ENCODE data around the gene TCL1B. TPM values are rescaled to one million over a fixed set of nuclear protein-coding genes. Genes with fewer than 3 reads are reported as not detected.
A peak's percentile ranks its signal among the peaks of the same experiment; 100 is the strongest.

Gene TCL1B
- polyA plus RNA-seq, 3 donors, result not detected

GRCh38 chr14:95713596-95714371 lies 27.6 kb downstream of the TCL1B start, which contains the start of gene TCL1A:
Gene TCL1A, minus strand, starts transcription at chr14:95714125. Its CDS starts 59 bp downstream, at chr14:95714066.
- 43% methylated on average over 46 of the region's 47 CpGs for WGBS (ENCODE audit: insufficient coverage)
- no peak for TF ChIP-seq CTCF (IDR thresholded peaks at IDR 0.05)
- no peak within 1 kb of the TSS for H3K27ac Mint-ChIP-seq
- Histone ChIP-seq H3K27ac (ENCODE audit: low read depth in 1 of 2, low read length in 2 of 2) (no peak within 1 kb of the TSS), H3K4me2 (replicated peaks; ENCODE audit: extremely low read depth, low read length, poor library complexity, severe bottlenecking) (no peak within 1 kb of the TSS), H2AFZ (ENCODE audit: insufficient read depth, low read depth, low read length, poor library complexity, severe bottlenecking) (no peak within 1 kb of the TSS), H3K36me3 (replicated peaks in 1 of 2; ENCODE audit: control insufficient read depth in 1 of 2, insufficient read depth in 2 of 2, low read length in 2 of 2) (no peaks in the 10 kb centered on the region), H3K9me3 (replicated peaks in 1 of 2; ENCODE audit: control insufficient read depth in 1 of 2, insufficient read depth in 1 of 2, low read length in 2 of 2) (peaks cover 0 to 5% of the 10 kb centered on the region in 2 donors), H3K27me3 (ENCODE audit: control insufficient read depth in 2 of 2, insufficient read depth in 2 of 2, low read length in 2 of 2) (peaks cover 11 to 24% of the 10 kb centered on the region in 2 donors), H3K4me1 (ENCODE audit: control insufficient read depth in 1 of 2, insufficient read depth in 2 of 2, low read length in 2 of 2) (no peaks in the 10 kb centered on the region), H3K79me2 (ENCODE audit: insufficient read depth, low read length) (no peaks in the 10 kb centered on the region), H3K4me3 (replicated peaks in 1 of 3; ENCODE audit: low read depth in 2 of 3, low read length in 3 of 3) (no peak within 1 kb of the TSS), H4K20me1 (ENCODE audit: insufficient read depth, low read length) (no peaks in the 10 kb centered on the region), H3K9ac (ENCODE audit: insufficient read depth, low read length, poor library complexity, severe bottlenecking) (no peak within 1 kb of the TSS)
- H3K9me3 Mint-ChIP-seq, result peaks cover 0 to 8% (median 4%) of the 10 kb centered on the region in 7 donors
- no peaks in the 10 kb centered on the region for H3K36me3 Mint-ChIP-seq
- H3K27me3 Mint-ChIP-seq (ENCODE audit: low read depth in 3 of 3), result peaks cover 24 to 41% (median 28%) of the 10 kb centered on the region in 3 donors
- H3K4me1 Mint-ChIP-seq, result no peaks in the 10 kb centered on the region
- intact Hi-C loops (cut with micrococcal nuclease), result no loop called here
- H3K4me3 Mint-ChIP-seq, result peak within 1 kb of the TSS; percentile 50 to 65
- no peak for DNase-seq

GRCh38 chr14:95722525-95723190 lies 36.4 kb downstream of the TCL1B start:
- Mint-ChIP-seq H3K27me3 (ENCODE audit: low read depth in 3 of 3) (peaks cover 5 to 7% (median 7%) of the 10 kb centered on the region in 3 donors), H3K4me3 (no peak overlapping the region), H3K36me3 (no peaks in the 10 kb centered on the region), H3K9me3 (peaks cover 1 to 9% (median 4%) of the 10 kb centered on the region in 7 donors), H3K4me1 (no peaks in the 10 kb centered on the region), H3K27ac (no peak overlapping the region)
- H4K20me1 ChIP-seq (ENCODE audit: insufficient read depth, low read length), result no peaks in the 10 kb centered on the region
- H3K36me3 ChIP-seq (replicated peaks in 1 of 2; ENCODE audit: control insufficient read depth in 1 of 2, insufficient read depth in 2 of 2, low read length in 2 of 2), result no peaks in the 10 kb centered on the region
- H3K9ac ChIP-seq (ENCODE audit: insufficient read depth, low read length, poor library complexity, severe bottlenecking), result no peak overlapping the region
- H3K9me3 ChIP-seq (replicated peaks in 1 of 2; ENCODE audit: control insufficient read depth in 1 of 2, insufficient read depth in 1 of 2, low read length in 2 of 2), result no peaks in the 10 kb centered on the region
- no peak for DNase-seq
- no peak overlapping the region for H3K4me2 ChIP-seq (replicated peaks; ENCODE audit: extremely low read depth, low read length, poor library complexity, severe bottlenecking)
- no peaks in the 10 kb centered on the region for H3K27me3 ChIP-seq (ENCODE audit: control insufficient read depth in 2 of 2, insufficient read depth in 2 of 2, low read length in 2 of 2)
- no peak for TF ChIP-seq CTCF (IDR thresholded peaks at IDR 0.05)
- WGBS (ENCODE audit: insufficient coverage), result no CpG with 5 or more reads among the region's 1 CpG
- intact Hi-C loops (cut with micrococcal nuclease), result no loop called here
- no peaks in the 10 kb centered on the region for H3K79me2 ChIP-seq (ENCODE audit: insufficient read depth, low read length)
- no peak overlapping the region for H3K4me3 ChIP-seq (replicated peaks in 1 of 3; ENCODE audit: low read depth in 2 of 3, low read length in 3 of 3)
- no peaks in the 10 kb centered on the region for H3K4me1 ChIP-seq (ENCODE audit: control insufficient read depth in 1 of 2, insufficient read depth in 2 of 2, low read length in 2 of 2)
- H2AFZ ChIP-seq (ENCODE audit: insufficient read depth, low read depth, low read length, poor library complexity, severe bottlenecking), result no peak overlapping the region
- H3K27ac ChIP-seq (ENCODE audit: low read depth in 1 of 2, low read length in 2 of 2), result no peak overlapping the region

All from CD14-positive monocyte (primary cell).